GM19452 (cell line): ENCODE measurements around the gene ZBTB42.

Source experiments
- ATAC-seq: cut with Tn5 transposase; IDR thresholded peaks from one replicate; pipeline ENCODE4 v1.9.1; 2021; ENCODE audit not compliant: unreplicated experiment

The ZBTB42 gene

DNA sequence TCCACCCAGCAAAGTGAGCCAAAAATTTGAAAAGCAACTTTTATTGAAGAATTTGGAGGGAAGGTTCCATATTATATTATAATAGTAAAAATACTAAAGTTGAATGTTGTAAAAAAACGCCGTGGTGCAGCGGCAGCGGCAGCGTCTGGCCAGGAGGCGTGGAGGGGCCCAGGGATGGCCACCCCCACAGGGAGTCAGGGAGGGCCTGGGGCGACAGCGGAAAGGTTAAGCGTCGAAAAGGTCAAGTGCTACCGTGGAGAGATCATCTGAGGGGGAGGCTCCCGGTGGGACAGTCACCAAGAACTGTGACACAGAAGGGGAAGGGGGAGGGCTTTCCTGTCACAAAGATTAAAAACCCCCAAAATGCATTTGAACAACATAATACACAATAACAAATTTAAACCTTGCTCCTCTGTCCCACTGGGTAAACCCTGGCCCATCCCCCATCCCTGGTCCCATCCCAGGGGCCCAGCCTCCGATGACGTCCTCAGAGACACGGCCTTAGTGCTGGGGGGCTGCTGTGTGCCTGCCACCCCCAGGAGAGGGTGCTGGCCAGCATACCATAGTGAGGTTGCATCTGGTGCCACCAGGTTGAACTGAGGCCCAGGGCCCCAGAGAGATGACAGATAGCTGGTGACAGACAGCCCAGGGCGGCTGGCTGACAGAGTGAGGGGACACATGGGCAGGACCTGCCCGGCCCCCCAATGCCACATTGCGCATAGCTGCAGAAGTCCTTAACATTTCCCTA, 31.4 kb upstream of the ZBTB42 start:
- no peak for ATAC-seq

- ATAC-seq, result no peak
These were observed 30.8 kb upstream of the ZBTB42 start for GRCh38 chr14:104770072-104770579.

- no peak for ATAC-seq
These were observed 30.0 kb upstream of the ZBTB42 start for GRCh38 chr14:104770851-104771272.

- ATAC-seq, result no peak
These were observed 29.5 kb upstream of the ZBTB42 start for GRCh38 chr14:104771374-104771773.

GRCh38 chr14:104771918-104772706, 28.8 kb upstream of the ZBTB42 start:
- no peak for ATAC-seq

DNA sequence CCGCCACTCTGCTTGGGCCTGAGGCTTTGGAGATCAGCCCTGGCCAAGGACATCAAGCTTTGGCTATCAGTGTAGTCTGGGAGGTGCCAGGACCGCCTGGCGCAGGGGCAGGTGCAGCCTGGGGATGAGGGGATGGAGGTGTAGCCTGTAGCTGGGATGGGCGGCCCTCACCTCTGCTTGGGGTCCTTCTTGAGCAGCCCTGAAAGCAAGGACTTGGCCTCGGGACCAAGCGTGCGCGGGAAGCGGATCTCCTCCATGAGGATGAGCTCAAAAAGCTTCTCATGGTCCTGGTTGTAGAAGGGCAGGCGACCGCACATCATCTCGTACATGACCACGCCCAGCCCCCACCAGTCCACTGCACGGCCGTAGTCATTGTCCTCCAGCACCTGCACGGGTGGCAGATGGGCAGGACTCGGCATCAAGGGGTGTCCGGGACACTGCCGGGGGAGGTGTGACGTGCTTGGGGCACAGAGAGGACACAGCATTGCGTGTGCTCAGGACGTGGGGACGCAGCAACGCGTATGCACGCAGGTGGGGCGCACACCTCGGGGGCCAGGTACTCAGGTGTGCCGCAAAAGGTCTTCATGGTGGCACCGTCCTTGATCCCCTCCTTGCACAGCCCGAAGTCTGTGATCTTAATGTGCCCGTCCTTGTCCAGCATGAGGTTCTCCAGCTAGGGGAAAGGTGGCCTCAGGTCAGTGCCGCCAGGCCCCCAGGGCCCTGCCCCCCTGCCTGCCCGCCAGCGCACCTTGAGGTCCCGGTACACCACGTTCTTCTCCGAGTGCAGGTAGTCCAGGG, 28.0 kb upstream of the ZBTB42 start:
- ATAC-seq, result no peak

DNA sequence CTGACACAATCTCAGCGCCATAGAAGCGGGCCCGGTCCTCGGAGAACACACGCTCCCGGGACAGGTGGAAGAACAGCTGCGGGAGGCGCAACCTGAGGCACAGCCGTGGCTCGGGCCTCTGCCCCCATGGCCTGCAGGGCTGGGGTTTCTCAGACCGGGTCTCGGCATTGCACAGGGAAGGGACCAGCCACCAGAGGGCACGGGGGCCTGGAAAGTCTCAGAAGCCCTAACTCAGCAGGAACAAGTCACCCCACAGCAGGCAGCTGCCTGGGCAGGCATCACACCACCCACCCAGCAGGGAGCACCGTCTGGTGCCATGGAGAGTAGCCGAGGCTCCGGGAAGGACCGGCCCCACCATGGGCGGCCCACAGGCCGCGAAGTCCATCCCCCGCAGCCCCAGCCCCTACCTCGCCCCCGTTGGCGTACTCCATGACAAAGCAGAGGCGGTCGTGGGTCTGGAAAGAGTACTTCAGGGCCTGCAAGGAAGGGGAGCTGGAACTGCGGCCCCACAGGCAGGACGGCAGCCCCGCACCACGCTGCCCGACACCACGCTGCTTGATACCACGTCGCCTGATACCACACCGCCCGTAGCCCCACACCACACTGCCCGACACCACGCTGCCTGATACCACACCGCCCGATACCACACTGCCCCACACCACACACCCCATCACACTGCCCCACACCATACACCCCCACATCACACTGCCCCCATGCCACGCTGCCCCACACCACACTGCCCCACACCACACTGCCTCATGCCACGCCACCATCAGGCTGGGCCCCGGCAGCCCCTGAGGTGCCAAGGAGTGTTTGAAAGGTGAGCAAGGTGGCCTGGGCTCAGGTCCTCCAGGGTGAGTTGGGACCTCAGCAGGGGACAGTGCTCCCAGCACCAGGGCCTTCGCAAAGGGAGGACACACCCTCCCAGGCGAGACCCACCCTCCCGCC, 27.1 kb upstream of the ZBTB42 start:
- no peak for ATAC-seq

DNA sequence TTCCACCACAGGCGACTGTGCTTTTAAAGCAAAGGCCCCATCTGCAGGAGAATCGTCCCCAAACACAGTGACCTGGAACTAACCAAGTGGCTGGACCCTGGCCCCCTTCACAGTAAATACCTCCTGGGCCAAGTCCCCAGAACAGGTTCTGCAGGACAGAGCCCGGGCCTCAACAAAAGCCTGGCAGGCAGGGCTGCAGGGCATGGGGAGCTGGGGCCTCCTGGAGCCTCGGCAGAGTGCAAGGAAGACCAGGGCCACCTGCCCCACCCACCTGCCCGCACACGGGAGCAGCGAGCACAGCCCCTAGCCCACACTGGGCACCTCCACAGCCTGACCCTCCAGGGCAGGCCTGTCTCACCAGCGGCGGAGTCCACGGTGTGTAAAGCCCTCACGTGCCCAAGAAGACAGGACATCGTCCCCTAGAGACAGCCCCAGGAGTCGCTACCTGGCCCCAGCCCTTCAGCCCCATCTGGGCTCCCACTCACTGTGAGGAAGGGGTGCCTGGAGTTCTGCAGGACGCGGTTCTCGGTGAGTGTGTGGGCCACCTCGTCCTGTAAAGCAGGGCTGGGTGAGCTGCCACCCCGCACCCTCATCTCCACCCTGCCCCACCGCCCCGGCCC, 26.3 kb upstream of the ZBTB42 start:
- ATAC-seq, result no peak

GRCh38 chr14:104775073-104775489, 25.8 kb upstream of the ZBTB42 start:
- ATAC-seq, result no peak

GRCh38 chr14:104776481-104776880, 24.4 kb upstream of the ZBTB42 start:
- ATAC-seq, result no peak

DNA sequence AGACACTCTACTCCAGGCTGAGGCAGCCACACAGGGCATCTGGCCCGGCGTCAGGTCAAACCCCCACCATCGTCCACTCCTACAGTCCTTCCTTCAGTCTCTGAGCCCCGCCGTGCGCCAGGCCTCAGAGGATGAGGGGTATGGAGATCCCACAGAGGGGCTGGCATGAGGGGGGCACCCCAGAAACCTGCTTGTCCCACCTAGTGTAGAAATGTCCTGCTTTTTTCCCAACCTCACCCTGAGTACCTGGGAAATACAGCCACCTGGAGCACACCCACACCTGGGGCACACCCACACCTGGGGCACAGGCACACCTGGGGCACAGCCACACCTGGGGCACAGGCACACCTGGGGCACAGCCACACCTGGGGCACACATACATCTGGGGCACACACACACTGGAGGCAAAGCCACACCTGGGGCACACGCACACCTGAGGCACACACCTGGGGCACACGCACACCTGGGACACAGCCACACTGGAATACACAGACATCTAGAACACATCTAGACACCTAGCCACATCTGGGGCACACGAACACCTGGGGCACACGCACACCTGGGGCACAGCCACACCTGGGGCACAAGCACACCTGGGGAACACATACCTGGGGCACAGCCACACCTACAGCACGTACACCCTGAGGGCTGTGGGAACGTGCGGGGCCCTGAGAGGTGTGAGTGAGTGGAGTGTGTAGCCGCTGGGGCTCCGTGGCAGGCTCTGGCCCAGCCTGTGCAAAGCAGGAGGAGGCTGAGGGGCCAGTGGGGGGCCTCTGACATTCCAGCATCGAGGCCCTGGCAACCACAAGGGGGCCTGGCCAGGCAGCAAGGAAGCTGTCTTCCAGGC, 23.7 kb upstream of the ZBTB42 start:
- ATAC-seq, result no peak

DNA sequence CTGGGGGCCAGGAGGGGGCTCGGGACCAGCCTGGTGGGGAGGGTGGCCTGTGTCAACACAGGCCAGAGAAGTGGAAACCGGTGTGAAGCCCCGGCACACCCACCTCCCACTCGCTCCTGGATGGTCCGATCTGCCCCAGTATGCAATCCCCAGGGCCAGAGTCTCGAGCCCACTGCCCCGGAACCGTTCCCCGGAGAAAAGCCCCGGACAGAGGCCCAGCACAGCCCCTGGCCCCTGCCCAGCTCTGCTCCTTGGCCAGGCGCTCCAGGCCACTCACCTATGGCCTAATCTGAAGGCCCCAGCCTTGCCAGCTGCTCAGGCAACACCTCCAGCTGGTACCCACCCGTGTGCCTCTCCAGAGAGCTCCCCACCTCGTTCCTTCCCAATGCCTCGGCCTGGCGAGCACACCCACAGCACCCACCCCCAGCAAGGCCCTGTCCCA, 23.1 kb upstream of the ZBTB42 start:
- ATAC-seq, result no peak

GRCh38 chr14:104778694-104779331, 22.1 kb upstream of the ZBTB42 start:
- no peak for ATAC-seq

- ATAC-seq, result no peak
These were observed 21.0 kb upstream of the ZBTB42 start for GRCh38 chr14:104779776-104780512.

- no peak for ATAC-seq
These were observed 20.3 kb upstream of the ZBTB42 start for GRCh38 chr14:104780513-104781030.

- ATAC-seq, result no peak
These were observed 19.4 kb upstream of the ZBTB42 start for GRCh38 chr14:104781271-104782077.
